ENCODE measurements around the gene ROBO1. TPM values are rescaled to one million over a fixed set of nuclear protein-coding genes. Genes with fewer than 3 reads are reported as not detected.

ROBO1 gene
- total RNA-seq, 1 donor from 2014 or later: 31.7 TPM

DNA sequence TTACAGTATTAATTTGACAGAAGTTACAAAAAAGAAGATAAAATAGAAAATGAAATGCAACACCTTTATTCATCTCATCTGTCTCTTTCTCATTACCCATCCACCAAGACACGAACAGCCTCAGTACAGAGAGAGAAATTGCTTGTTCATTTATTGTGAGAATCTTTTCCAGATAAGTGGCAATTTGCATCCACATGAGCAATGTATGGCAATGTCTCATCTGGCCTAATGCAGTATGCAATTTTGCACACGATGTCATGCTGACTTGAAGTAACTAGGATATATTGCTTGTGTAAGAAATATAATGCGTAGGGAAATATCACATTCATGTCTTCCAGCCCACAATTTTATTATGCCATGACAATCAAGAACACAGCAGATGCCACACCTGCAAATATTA lies 866.9 kb downstream of the ROBO1 start:
- no peak overlapping the region for H3K4me3 ChIP-seq (ENCODE audit: low read depth, low read length)
- no peak for DNase-seq (ENCODE audit: low read depth)
- TF ChIP-seq, protein P1, sequence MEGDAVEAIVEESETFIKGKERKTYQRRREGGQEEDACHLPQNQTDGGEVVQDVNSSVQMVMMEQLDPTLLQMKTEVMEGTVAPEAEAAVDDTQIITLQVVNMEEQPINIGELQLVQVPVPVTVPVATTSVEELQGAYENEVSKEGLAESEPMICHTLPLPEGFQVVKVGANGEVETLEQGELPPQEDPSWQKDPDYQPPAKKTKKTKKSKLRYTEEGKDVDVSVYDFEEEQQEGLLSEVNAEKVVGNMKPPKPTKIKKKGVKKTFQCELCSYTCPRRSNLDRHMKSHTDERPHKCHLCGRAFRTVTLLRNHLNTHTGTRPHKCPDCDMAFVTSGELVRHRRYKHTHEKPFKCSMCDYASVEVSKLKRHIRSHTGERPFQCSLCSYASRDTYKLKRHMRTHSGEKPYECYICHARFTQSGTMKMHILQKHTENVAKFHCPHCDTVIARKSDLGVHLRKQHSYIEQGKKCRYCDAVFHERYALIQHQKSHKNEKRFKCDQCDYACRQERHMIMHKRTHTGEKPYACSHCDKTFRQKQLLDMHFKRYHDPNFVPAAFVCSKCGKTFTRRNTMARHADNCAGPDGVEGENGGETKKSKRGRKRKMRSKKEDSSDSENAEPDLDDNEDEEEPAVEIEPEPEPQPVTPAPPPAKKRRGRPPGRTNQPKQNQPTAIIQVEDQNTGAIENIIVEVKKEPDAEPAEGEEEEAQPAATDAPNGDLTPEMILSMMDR (IDR thresholded peaks at IDR 0.05; ENCODE audit: insufficient read depth, low read length, poor library complexity, severe bottlenecking): no peak
- no peaks in the 10 kb centered on the region for H3K27me3 ChIP-seq (ENCODE audit: control insufficient read depth, insufficient read depth, low read length)
- H3K36me3 ChIP-seq (ENCODE audit: control insufficient read depth, insufficient read depth, low read length): no peaks in the 10 kb centered on the region

DNA sequence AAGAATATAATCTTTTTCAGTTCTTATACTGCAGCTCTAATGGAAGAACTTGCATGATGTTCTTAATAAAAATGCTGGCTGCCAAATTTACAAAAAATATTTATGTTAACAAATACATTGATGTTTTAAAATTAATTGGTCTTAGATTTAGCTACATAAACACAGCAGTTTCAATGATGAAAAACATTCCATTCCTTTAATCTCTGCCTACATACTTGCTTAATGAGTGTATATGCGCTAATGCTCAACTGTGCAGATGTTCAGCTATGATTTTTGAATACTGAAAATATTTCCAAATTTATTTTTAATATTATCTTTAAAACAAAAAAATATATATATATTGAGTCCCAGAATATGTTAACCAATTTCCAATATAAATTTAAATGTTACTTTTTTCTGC lies 867.4 kb downstream of the ROBO1 start:
- DNase-seq (ENCODE audit: low read depth): no peak
- H3K4me3 ChIP-seq (ENCODE audit: low read depth, low read length): no peak overlapping the region
- H3K27me3 ChIP-seq (ENCODE audit: control insufficient read depth, insufficient read depth, low read length): no peaks in the 10 kb centered on the region
- TF ChIP-seq, protein P1 (IDR thresholded peaks at IDR 0.05; ENCODE audit: insufficient read depth, low read length, poor library complexity, severe bottlenecking): no peak
- H3K36me3 ChIP-seq (ENCODE audit: control insufficient read depth, insufficient read depth, low read length): no peaks in the 10 kb centered on the region

DNA sequence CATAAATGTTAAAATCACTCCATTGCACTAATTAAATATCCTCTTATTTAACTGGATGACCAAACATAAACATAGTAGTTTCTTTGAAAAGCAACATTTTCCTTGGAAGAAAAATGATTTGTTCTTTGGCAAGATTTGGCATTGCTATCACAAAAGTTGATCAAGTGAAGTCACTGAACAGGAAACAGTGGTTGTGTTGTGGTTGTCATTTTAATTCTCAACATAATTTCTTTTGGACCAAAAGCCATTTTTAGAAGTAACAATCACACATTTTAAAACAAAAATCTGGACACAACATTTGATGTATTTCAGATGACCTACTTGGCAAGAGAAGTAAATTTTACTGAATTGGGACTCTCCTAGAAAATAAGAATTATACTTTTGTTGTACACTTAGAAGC lies 872.3 kb downstream of the ROBO1 start:
- Histone ChIP-seq H3K4me3 (ENCODE audit: low read depth, low read length) (no peak overlapping the region), H3K36me3 (ENCODE audit: control insufficient read depth, insufficient read depth, low read length) (no peaks in the 10 kb centered on the region), H3K27me3 (ENCODE audit: control insufficient read depth, insufficient read depth, low read length) (no peaks in the 10 kb centered on the region)
- TF ChIP-seq, protein P1 (IDR thresholded peaks at IDR 0.05; ENCODE audit: insufficient read depth, low read length, poor library complexity, severe bottlenecking): no peak
- no peak for DNase-seq (ENCODE audit: low read depth)

DNA sequence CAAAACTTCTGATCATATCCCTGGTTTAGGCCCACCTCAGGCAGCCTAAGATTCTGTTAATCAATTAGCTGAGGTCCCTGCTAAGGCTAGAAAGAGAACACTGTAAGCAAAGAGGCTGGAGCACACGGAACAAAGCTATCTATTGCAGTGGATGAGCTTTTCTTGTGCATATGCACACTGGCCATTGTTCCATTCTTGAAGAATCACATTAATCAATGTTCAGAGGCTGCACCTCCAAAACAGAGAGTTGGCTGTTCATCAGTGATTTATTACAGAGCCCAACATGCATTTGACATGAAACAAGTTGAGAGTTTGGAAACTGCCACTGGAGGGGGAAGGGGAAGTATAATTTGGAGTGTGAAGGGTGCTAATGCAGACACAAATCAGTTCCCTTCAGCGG lies 873.0 kb downstream of the ROBO1 start:
- Histone ChIP-seq H3K27me3 (ENCODE audit: control insufficient read depth, insufficient read depth, low read length) (no peaks in the 10 kb centered on the region), H3K4me3 (ENCODE audit: low read depth, low read length) (no peak overlapping the region), H3K36me3 (ENCODE audit: control insufficient read depth, insufficient read depth, low read length) (no peaks in the 10 kb centered on the region)
- DNase-seq (ENCODE audit: low read depth): no peak
- TF ChIP-seq, protein P1 (IDR thresholded peaks at IDR 0.05; ENCODE audit: insufficient read depth, low read length, poor library complexity, severe bottlenecking): no peak

DNA sequence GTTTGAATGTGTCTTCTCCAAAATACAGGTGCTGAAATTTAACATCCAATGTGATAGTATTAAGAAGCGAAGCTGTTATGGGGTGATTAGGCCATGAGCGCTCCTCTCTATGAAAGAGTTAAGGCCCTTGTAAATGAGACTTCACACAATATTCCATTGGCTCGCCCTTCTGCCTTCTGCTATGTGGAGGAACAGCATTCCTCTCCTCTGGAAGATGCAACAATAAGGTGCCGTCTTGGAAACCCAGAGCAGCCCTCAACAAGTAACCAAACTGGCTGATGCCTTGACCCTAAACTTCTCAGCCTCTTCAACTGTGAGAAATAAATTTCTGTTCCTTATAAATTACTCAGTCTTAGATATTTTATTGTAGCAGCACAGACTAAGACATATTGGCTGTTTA lies 874.6 kb downstream of the ROBO1 start:
- H3K36me3 ChIP-seq (ENCODE audit: control insufficient read depth, insufficient read depth, low read length): no peaks in the 10 kb centered on the region
- H3K4me3 ChIP-seq (ENCODE audit: low read depth, low read length): no peak overlapping the region
- no peaks in the 10 kb centered on the region for H3K27me3 ChIP-seq (ENCODE audit: control insufficient read depth, insufficient read depth, low read length)
- DNase-seq (ENCODE audit: low read depth): no peak
- TF ChIP-seq, protein P1 (IDR thresholded peaks at IDR 0.05; ENCODE audit: insufficient read depth, low read length, poor library complexity, severe bottlenecking): no peak

DNA sequence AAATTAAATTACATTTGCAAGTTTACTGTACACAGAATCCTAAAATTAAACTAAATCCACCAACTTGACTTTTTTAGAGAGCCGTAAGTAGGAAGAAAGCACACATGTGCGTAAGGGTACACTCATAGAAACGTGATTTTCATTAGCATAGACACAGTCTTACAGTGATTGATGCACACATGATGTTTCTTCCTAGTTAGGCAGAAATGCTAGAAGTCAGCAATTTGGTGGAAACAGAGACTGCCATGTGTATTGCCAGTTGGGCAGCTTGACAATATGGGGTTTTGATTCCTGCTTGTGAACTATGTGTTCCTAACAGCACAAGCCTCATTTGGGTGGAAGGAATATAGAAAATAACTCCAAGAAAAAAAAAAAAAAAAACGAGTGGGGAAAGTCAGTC lies 878.5 kb downstream of the ROBO1 start:
- TF ChIP-seq, protein P1 (IDR thresholded peaks at IDR 0.05; ENCODE audit: insufficient read depth, low read length, poor library complexity, severe bottlenecking): no peak
- DNase-seq (ENCODE audit: low read depth): no peak
- Histone ChIP-seq H3K4me3 (ENCODE audit: low read depth, low read length) (no peak overlapping the region), H3K36me3 (ENCODE audit: control insufficient read depth, insufficient read depth, low read length) (no peaks in the 10 kb centered on the region), H3K27me3 (ENCODE audit: control insufficient read depth, insufficient read depth, low read length) (no peaks in the 10 kb centered on the region)
